CD4-positive, alpha-beta T cell (primary cell): Measurements from ENCODE around the gene EAF1. TPM values are rescaled to one million over a fixed set of nuclear protein-coding genes. Genes with fewer than 3 reads are reported as not detected.

Source experiments
- ATAC-seq: fragments of 200-7000 bp; cut with Tn5 transposase; one replicate; pipeline ENCODE4 v1.10.0; 2022; ENCODE audit warnings: mild to moderate bottlenecking; ENCODE audit not compliant: poor library complexity
- CTCF ChIA-PET: fragments of 350-600 bp; sonication (Branson Sonifier 250); formaldehyde crosslinking; loops from one replicate; lab custom pipeline; 2021; ENCODE audit warnings: antibody characterized with exemption, inconsistent platforms; lab: Charles Lee
- POLR2A ChIA-PET: fragments of 350-600 bp; sonication (Branson Sonifier 250); formaldehyde crosslinking; loops from one replicate; lab custom pipeline; 2021; ENCODE audit warnings: antibody characterized with exemption, inconsistent platforms; lab: Charles Lee
- DNase-seq, 14 experiments: peaks; one replicate each; pipeline ENCODE4 v3.0.0-alpha.2; 2013 to 2020; ENCODE audit warnings: mixed read lengths in 2 of 14
- H3K27ac ChIP-seq, 2 donors: one replicate each; pipeline versions ENCODE4 v1.5.1 to v1.7.0; 2013; ENCODE audit warnings: low read length in 2 of 2, low read depth in 1 of 2, mild to moderate bottlenecking in 1 of 2
- H3K27me3 ChIP-seq, 2 experiments: 1 replicate in 1 of 2; 2 replicates in 1 of 2; pipeline versions ENCODE4 v1.6.1 to v1.7.0; 2013; ENCODE audit warnings: low read length in 2 of 2, control low read depth in 1 of 2, mild to moderate bottlenecking in 1 of 2, moderate library complexity in 1 of 2; ENCODE audit not compliant: insufficient read depth in 2 of 2, control insufficient read depth in 1 of 2
- H3K36me3 ChIP-seq: one replicate; pipeline ENCODE4 v1.6.1; 2013; ENCODE audit warnings: low read length, control low read depth; ENCODE audit not compliant: insufficient read depth
- H3K4me1 ChIP-seq: one replicate; pipeline ENCODE4 v1.6.1; 2013; ENCODE audit warnings: low read length, control low read depth; ENCODE audit not compliant: insufficient read depth
- H3K4me3 ChIP-seq: one replicate; pipeline ENCODE4 v1.5.1; 2013; ENCODE audit warnings: mild to moderate bottlenecking, low read length, moderate library complexity
- H3K9me3 ChIP-seq, 2 experiments: 1 replicate in 1 of 2; 2 replicates in 1 of 2; pipeline versions ENCODE4 v1.6.1 to v1.7.0; 2013; ENCODE audit warnings: low read length in 2 of 2, mild to moderate bottlenecking in 2 of 2, control low read depth in 1 of 2, moderate library complexity in 1 of 2; ENCODE audit not compliant: control insufficient read depth in 1 of 2, insufficient read depth in 1 of 2
- H3K27ac Mint-ChIP-seq: one replicate; pipeline ENCODE4 v1.8.0; 2020; ENCODE audit warnings: mixed read lengths
- H3K27me3 Mint-ChIP-seq: one replicate; pipeline ENCODE4 v1.8.0; 2021; ENCODE audit warnings: mixed read lengths
- H3K36me3 Mint-ChIP-seq: one replicate; pipeline ENCODE4 v1.8.0; 2021; ENCODE audit warnings: low read depth, mixed read lengths
- H3K4me1 Mint-ChIP-seq: one replicate; pipeline ENCODE4 v1.8.0; 2021; ENCODE audit warnings: low read depth, mixed read lengths
- H3K4me3 Mint-ChIP-seq: one replicate; pipeline ENCODE4 v1.8.0; 2020; ENCODE audit warnings: mild to moderate bottlenecking, mixed read lengths
- H3K9me3 Mint-ChIP-seq: one replicate; pipeline ENCODE4 v1.8.0; 2020; ENCODE audit warnings: mixed read lengths
- CTCF ChIP-seq: fragments of 200-600 bp; IDR thresholded peaks from one replicate; pipeline ENCODE4 v1.8.0; 2022; ENCODE audit warnings: antibody characterized with exemption, mild to moderate bottlenecking
- intact Hi-C, 2 experiments: fragments of 100-400 bp; cut with DNase I in 1 of 2; cut with micrococcal nuclease in 1 of 2; formaldehyde crosslinking; loops; one replicate each; pipeline versions ENCODE4 v1.15.1 to v1.9.0; 2023 to 2025; cut with DNase I, micrococcal nuclease
- total RNA-seq, 174 experiments: library from RNA in 2 of 174; stranded (reverse) in 2 of 174; gene quantifications; one replicate each; pipeline ENCODE4 v1.2.3 and lab custom pipeline; 2021 to 2026

EAF1 gene
- total RNA-seq, 2 experiments from 2014 or later, result 31.7 to 34.9 TPM

GRCh38 chr3:15443826-15444524 is 16.6 kb downstream of the EAF1 start:
- Mint-ChIP-seq H3K4me3 (no peak overlapping the region), H3K9me3 (no peaks in the 10 kb centered on the region), H3K27ac (no peak overlapping the region), H3K27me3 (no peaks in the 10 kb centered on the region), H3K36me3 (peaks cover 53% of the 10 kb centered on the region), H3K4me1 (no peaks in the 10 kb centered on the region)
- no peak for TF ChIP-seq CTCF
- Histone ChIP-seq H3K9me3 (no peaks in the 10 kb centered on the region), H3K27me3 (no peaks in the 10 kb centered on the region), H3K4me1 (peaks cover 4% of the 10 kb centered on the region), H3K4me3 (no peak overlapping the region), H3K36me3 (peaks cover 44% of the 10 kb centered on the region), H3K27ac (no peak overlapping the region)
- POLR2A ChIA-PET, result interaction anchor here (0.6 kb wide), 1 partner anchor 24 kb away, joined by 4 read pairs; no protein-coding TSS in a partner anchor
- CTCF ChIA-PET, result no interaction called here
- ATAC-seq (no peak), DNase-seq (no peak)
- intact Hi-C loops, result no loop called here

GRCh38 chr3:15449489-15450224 is 22.3 kb downstream of the EAF1 start:
- POLR2A ChIA-PET, result no interaction called here
- H3K27ac Mint-ChIP-seq, result no peak overlapping the region

More at GRCh38 chr3:15449489-15450224, 22.3 kb downstream of the EAF1 start:
- no peak for TF ChIP-seq CTCF
- ATAC-seq (no peak), DNase-seq (no peak)
- Mint-ChIP-seq H3K27me3 (no peaks in the 10 kb centered on the region), H3K4me1 (no peaks in the 10 kb centered on the region), H3K4me3 (no peak overlapping the region), H3K9me3 (no peaks in the 10 kb centered on the region), H3K36me3 (peaks cover 11% of the 10 kb centered on the region)
- CTCF ChIA-PET, result no interaction called here
- intact Hi-C loops, result no loop called here
- no peak overlapping the region for H3K27ac ChIP-seq
- H3K9me3 ChIP-seq, result no peaks in the 10 kb centered on the region
- H3K27me3 ChIP-seq, result no peaks in the 10 kb centered on the region
- no peaks in the 10 kb centered on the region for H3K4me1 ChIP-seq
- no peaks in the 10 kb centered on the region for H3K36me3 ChIP-seq
- H3K4me3 ChIP-seq, result no peak overlapping the region
